ENCODE results near the gene CT47C1.
A peak's percentile ranks its signal among the peaks of the same experiment; 100 is the strongest.

CT47C1 gene

DNA sequence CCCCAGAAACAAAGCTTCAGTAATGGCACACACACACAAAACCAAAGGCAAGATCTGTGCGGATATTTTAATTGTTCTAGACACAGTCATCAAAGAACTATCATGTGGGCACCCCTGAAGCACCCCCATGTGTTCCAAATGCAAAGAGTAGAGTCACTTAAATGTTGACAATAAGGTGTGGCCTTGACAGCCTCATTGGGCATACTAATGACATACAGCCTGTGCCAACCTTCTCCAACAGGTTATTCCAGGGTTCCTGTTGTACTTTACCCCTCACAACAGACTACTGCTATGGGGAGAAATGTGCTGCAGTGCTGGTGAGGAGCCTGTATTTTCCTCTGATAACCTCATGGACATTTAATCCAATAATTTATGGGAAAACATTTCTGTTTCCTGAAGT is 29.8 kb upstream of the CT47C1 start:
- Histone ChIP-seq H3K4me3 (ENCODE audit: low read length) (no peak overlapping the region), H3K4me1 (ENCODE audit: control insufficient read depth, insufficient read depth, low read length) (peaks cover 17% of the 10 kb centered on the region), H3K27me3 (replicated peaks; ENCODE audit: control insufficient read depth, insufficient read depth, low read length) (no peaks in the 10 kb centered on the region), H3K9me3 (ENCODE audit: control insufficient read depth, low read length) (no peaks in the 10 kb centered on the region), H3K36me3 (ENCODE audit: control insufficient read depth, insufficient read depth, low read length, severe bottlenecking) (no peaks in the 10 kb centered on the region), H3K9ac (ENCODE audit: low read length) (no peak overlapping the region)
- DNase-seq (ENCODE audit: low read depth) = no peak

DNA sequence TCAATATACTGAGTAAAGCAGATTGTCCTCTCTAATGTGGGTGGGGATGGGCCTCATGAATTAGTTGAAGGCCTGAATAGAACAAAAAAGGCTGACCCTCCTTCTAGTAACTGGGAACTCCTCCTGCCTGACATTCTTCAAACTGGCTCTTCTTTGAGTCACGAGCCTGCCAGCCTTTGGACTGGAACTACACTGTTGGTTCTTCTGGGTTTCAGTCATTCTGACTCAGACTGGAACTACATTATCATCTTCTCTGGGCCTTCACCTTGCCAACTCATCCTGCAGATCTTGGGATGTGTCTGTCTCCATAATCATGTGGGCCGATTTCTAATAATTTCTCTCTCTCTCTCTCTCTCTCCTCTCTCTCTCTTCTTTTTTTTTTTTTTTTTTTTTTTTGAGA is 26.9 kb upstream of the CT47C1 start:
- Histone ChIP-seq H3K4me3 (ENCODE audit: low read length) (no peak overlapping the region), H3K4me1 (ENCODE audit: control insufficient read depth, insufficient read depth, low read length) (peaks cover 10% of the 10 kb centered on the region), H3K9me3 (ENCODE audit: control insufficient read depth, low read length) (no peaks in the 10 kb centered on the region), H3K27me3 (replicated peaks; ENCODE audit: control insufficient read depth, insufficient read depth, low read length) (no peaks in the 10 kb centered on the region), H3K9ac (ENCODE audit: low read length) (no peak overlapping the region), H3K36me3 (ENCODE audit: control insufficient read depth, insufficient read depth, low read length, severe bottlenecking) (no peaks in the 10 kb centered on the region)
- no peak for DNase-seq (ENCODE audit: low read depth)

DNA sequence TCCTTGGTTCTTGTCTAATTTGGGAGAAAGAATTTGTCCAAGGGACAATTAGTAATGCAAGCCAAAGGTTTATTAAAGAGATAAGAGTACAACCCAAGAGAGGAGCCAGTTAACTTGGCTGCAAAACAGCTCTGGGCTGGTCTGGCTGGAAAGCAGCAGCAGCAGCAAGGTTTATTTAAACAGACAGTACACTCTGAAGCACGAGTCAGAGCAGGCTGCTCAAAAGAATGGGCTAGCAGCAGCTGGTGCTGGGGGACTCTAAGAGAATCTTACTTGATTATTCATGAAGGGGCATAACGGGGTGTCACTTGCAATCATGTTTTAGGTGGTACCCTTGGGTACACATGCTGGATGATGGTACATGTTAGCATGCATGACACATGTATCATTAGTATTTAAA is 17.1 kb upstream of the CT47C1 start:
- no peak overlapping the region for H3K9ac ChIP-seq (ENCODE audit: low read length)
- no peaks in the 10 kb centered on the region for H3K9me3 ChIP-seq (ENCODE audit: control insufficient read depth, low read length)
- H3K36me3 ChIP-seq (ENCODE audit: control insufficient read depth, insufficient read depth, low read length, severe bottlenecking) = no peaks in the 10 kb centered on the region
- H3K4me3 ChIP-seq (ENCODE audit: low read length) = no peak overlapping the region
- no peak for DNase-seq (ENCODE audit: low read depth)
- peaks cover 2% of the 10 kb centered on the region for H3K27me3 ChIP-seq (replicated peaks; ENCODE audit: control insufficient read depth, insufficient read depth, low read length)
- no peaks in the 10 kb centered on the region for H3K4me1 ChIP-seq (ENCODE audit: control insufficient read depth, insufficient read depth, low read length)

DNA sequence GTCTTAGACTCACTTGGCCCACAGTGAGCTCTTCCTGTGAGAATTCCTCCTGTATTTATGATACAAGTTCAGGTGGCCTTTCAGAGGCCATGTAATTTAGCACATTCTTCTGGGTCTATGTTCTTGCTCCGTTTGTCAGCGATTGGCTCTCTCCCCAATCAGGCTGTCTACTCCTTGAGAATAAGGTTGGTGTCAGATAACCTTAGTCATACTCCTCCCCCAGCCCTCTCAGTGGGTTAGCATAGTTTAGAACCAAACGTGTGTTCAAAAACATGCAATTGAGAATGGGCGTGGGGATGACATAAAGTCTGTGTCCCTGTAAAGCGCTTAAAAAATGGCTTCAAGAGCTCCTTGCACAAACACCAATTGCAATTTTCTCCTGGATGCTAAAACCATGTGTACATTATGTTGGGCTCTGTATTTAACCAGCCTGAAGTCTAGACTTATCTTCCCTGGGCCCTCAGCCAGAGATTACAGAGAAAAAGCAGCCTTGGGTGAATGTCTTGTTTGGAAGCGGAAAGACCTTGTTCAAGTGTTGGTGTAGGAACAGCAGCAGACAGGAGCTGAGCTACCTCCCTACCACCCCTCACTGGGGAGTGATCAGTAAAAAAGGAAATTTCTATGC is 9.9 kb upstream of the CT47C1 start:
- Histone ChIP-seq H3K4me3 (ENCODE audit: low read length) (no peak overlapping the region), H3K27me3 (replicated peaks; ENCODE audit: control insufficient read depth, insufficient read depth, low read length) (peaks cover 23% of the 10 kb centered on the region), H3K36me3 (ENCODE audit: control insufficient read depth, insufficient read depth, low read length, severe bottlenecking) (no peaks in the 10 kb centered on the region), H3K9me3 (ENCODE audit: control insufficient read depth, low read length) (no peaks in the 10 kb centered on the region), H3K4me1 (ENCODE audit: control insufficient read depth, insufficient read depth, low read length) (no peaks in the 10 kb centered on the region), H3K9ac (ENCODE audit: low read length) (no peak overlapping the region)
- no peak for DNase-seq (ENCODE audit: low read depth)

DNA sequence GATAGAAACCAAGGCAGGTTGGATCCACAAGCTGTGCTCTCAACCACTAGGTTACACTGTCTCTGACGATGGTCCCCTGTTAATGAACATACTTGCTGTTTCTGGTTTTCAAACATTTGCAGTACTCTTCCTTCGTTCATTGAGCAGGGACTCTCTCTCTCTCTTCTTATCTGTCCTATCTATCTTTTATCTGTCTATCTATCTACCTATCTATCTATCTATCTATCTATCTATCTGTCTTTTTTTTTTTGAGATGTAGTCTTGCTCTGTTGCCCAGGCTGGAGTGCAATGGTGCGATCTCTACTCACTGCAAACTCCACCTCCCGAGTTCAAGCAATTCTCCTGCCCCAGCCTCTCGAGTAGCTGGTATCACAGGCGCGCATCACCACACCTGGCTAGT is 9.4 kb upstream of the CT47C1 start:
- Histone ChIP-seq H3K4me1 (ENCODE audit: control insufficient read depth, insufficient read depth, low read length) (no peaks in the 10 kb centered on the region), H3K4me3 (ENCODE audit: low read length) (no peak overlapping the region), H3K36me3 (ENCODE audit: control insufficient read depth, insufficient read depth, low read length, severe bottlenecking) (no peaks in the 10 kb centered on the region), H3K9ac (ENCODE audit: low read length) (no peak overlapping the region), H3K27me3 (replicated peaks; ENCODE audit: control insufficient read depth, insufficient read depth, low read length) (peaks cover 28% of the 10 kb centered on the region), H3K9me3 (ENCODE audit: control insufficient read depth, low read length) (no peaks in the 10 kb centered on the region)
- DNase-seq (ENCODE audit: low read depth) = no peak

DNA sequence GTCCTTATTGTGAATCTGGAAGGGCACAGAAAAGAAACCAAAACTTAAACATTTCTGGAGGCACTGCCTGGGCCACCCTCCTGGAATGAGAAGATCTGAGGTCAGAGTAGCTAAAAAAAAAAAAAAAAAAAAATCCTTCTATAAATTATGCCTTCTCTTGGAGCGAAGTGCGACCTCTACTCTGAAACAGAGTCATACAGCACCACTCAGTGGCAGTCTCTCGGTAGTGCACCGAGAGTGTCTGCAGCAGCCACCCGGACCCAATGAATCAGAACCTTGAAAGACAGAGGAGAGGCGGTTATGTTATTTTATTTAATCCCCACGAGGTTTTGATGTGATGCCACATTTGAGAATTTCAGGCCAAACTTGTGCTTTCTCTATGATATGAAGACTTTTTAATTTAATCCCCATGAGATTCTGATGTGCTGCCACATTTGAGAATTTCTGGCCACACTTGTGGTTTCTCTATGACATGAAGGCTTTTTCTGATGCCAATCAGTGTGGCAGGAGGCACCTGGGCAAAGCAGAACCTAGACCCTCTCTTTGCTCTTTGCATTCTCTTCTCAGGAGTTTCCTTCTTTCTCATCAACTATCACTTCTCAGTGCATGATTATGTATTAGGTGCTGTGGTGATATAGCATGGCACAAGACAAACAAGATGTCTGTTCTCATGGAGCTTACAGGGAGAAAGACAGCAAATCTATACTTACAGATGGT is 5.6 kb upstream of the CT47C1 start:
- H3K4me3 ChIP-seq (ENCODE audit: low read length) = no peak overlapping the region
- no peak overlapping the region for H3K9ac ChIP-seq (ENCODE audit: low read length)
- peaks cover 62% of the 10 kb centered on the region for H3K27me3 ChIP-seq (replicated peaks; ENCODE audit: control insufficient read depth, insufficient read depth, low read length)
- H3K36me3 ChIP-seq (ENCODE audit: control insufficient read depth, insufficient read depth, low read length, severe bottlenecking) = no peaks in the 10 kb centered on the region
- no peaks in the 10 kb centered on the region for H3K9me3 ChIP-seq (ENCODE audit: control insufficient read depth, low read length)
- H3K4me1 ChIP-seq (ENCODE audit: control insufficient read depth, insufficient read depth, low read length) = no peaks in the 10 kb centered on the region
- DNase-seq (ENCODE audit: low read depth) = peak; percentile 74

DNA sequence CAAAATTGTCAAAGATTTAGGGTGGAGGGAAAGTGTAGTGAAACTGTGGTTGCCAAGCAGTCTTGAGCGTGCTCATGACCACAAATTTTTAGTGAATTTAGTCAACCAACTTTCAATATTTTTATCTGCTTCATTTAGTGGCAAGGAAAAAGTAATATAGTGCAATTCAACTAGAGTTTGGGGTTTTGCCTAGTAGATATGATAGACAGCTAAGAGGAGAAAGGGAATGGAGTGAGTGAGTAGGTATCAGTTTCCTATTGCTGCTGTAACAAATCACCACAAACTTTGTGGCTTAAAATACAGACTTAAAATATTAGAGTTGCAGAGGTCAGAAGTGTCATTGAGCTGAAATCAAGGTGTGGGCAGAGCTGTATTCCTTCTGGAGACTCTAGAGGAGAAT is 3.7 kb upstream of the CT47C1 start:
- H3K9me3 ChIP-seq (ENCODE audit: control insufficient read depth, low read length) = no peaks in the 10 kb centered on the region
- H3K27me3 ChIP-seq (replicated peaks; ENCODE audit: control insufficient read depth, insufficient read depth, low read length) = peaks cover 54% of the 10 kb centered on the region
- no peak overlapping the region for H3K9ac ChIP-seq (ENCODE audit: low read length)
- no peak for DNase-seq (ENCODE audit: low read depth)
- H3K4me1 ChIP-seq (ENCODE audit: control insufficient read depth, insufficient read depth, low read length) = no peaks in the 10 kb centered on the region
- H3K4me3 ChIP-seq (ENCODE audit: low read length) = no peak overlapping the region
- no peaks in the 10 kb centered on the region for H3K36me3 ChIP-seq (ENCODE audit: control insufficient read depth, insufficient read depth, low read length, severe bottlenecking)

DNA sequence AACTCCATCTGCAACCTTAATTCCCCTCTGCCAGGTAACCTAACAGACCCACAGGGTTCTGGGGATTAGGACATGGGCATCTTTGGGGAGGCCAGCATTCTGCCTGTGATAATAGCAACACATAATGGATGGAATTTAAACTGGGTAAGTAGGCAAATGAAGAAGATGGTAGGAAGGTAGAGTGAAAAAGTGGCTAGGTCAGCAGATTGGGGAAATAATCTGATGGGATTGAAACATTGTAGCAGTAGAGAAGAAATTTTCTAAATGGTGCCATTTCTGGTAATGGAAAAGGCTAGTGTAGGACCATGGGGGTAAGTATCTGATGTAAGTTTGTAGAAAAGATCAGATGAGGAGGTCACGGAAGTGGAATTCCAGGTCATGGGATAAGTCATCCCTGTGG is 3.0 kb upstream of the CT47C1 start:
- Histone ChIP-seq H3K9ac (ENCODE audit: low read length) (no peak overlapping the region), H3K36me3 (ENCODE audit: control insufficient read depth, insufficient read depth, low read length, severe bottlenecking) (no peaks in the 10 kb centered on the region), H3K9me3 (ENCODE audit: control insufficient read depth, low read length) (no peaks in the 10 kb centered on the region), H3K4me3 (ENCODE audit: low read length) (no peak overlapping the region), H3K27me3 (replicated peaks; ENCODE audit: control insufficient read depth, insufficient read depth, low read length) (peaks cover 54% of the 10 kb centered on the region), H3K4me1 (ENCODE audit: control insufficient read depth, insufficient read depth, low read length) (no peaks in the 10 kb centered on the region)
- DNase-seq (ENCODE audit: low read depth) = no peak

DNA sequence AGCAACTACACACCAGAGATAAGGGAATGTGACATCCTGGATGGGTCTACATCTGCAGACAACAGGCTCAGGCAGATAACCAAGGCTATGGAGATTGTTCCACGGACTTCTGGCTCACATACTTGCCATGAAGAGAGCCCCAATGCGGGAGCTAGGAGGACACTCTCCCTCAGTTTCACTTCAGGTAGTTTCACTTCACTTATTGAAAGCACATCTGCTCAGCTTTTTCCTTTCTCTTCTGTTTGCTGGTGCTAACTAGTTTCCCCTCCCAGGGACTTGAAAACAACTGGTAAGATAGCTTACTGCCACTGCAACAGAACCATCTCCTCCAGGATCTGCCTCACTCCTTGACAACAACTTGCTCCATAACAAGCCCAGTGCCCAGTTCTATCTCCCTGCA is 1.4 kb upstream of the CT47C1 start:
- no peak for DNase-seq (ENCODE audit: low read depth)
- H3K27me3 ChIP-seq (replicated peaks; ENCODE audit: control insufficient read depth, insufficient read depth, low read length) = peaks cover 51% of the 10 kb centered on the region

DNA sequence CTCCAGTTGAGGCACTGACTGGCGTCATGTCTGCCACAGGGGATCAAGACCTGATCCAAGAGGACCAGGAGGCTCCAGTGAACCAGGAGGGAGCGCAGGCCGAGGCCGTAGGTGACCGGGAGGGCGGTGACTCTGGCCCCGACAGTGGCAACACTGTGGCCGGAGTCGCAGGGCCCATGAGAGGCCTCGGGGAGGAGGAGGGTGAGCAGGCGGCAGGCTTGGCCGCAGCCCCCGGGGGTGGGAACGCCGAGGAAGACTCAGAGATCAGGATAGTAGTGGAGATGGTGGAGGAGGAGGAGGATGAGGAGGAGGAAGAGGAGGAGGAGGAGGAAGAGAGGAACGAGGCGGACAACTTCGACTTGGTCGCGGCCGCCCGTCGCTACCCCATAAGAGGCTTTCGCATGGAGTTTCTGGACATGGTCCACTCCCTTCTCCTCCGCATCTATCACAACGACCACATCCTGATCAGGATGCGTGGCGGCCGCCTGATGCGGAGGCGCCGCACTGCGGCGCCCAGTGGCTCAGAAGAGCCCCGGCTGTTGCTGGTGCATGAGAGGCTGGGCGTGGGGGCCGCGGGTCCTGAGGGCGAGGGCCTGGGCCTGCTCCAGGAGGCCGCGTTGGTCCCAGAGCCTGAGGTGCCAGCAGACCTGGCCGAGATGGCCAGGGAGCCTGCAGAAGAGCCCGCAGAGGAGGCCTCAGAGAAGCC is 560 bp downstream of the CT47C1 start:
- H3K9me3 ChIP-seq (ENCODE audit: control insufficient read depth, low read length) = peaks cover under 1% of the 10 kb centered on the region
- no peaks in the 10 kb centered on the region for H3K4me1 ChIP-seq (ENCODE audit: control insufficient read depth, insufficient read depth, low read length)
- H3K36me3 ChIP-seq (ENCODE audit: control insufficient read depth, insufficient read depth, low read length, severe bottlenecking) = no peaks in the 10 kb centered on the region
- no peak overlapping the region for H3K9ac ChIP-seq (ENCODE audit: low read length)
- no peak for DNase-seq (ENCODE audit: low read depth)
- H3K27me3 ChIP-seq (replicated peaks; ENCODE audit: control insufficient read depth, insufficient read depth, low read length) = peaks cover 44% of the 10 kb centered on the region
- H3K4me3 ChIP-seq (ENCODE audit: low read length) = no peak overlapping the region

More for the DNA sequence above, 1.4 kb upstream of the CT47C1 start:
- no peaks in the 10 kb centered on the region for H3K36me3 ChIP-seq (ENCODE audit: control insufficient read depth, insufficient read depth, low read length, severe bottlenecking)
- H3K4me3 ChIP-seq (ENCODE audit: low read length) = no peak overlapping the region
- no peaks in the 10 kb centered on the region for H3K4me1 ChIP-seq (ENCODE audit: control insufficient read depth, insufficient read depth, low read length)
- H3K9me3 ChIP-seq (ENCODE audit: control insufficient read depth, low read length) = no peaks in the 10 kb centered on the region
- H3K9ac ChIP-seq (ENCODE audit: low read length) = no peak overlapping the region

DNA sequence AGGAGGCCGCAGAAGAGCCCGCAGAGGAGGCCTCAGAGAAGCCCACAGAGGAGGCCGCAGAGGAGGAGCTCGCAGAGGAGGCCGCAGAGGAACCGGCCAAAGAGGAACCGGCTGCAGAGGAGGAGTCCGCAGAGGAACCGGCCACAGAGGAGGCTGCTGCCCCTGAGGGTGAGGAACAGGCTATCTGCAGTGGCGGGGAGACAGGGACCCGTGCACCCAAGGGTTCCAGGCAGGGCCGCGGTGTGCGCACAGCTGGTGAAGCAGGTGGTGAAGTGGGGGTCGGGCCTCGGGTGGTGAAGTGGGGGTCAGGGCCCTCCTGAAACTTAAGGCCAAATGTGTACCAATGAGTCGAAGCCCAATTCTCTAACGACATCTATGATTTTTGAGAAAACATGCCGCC is 1.1 kb downstream of the CT47C1 start:
- H3K4me3 ChIP-seq (ENCODE audit: low read length) = no peak overlapping the region
- H3K36me3 ChIP-seq (ENCODE audit: control insufficient read depth, insufficient read depth, low read length, severe bottlenecking) = no peaks in the 10 kb centered on the region
- H3K9me3 ChIP-seq (ENCODE audit: control insufficient read depth, low read length) = peaks cover 6% of the 10 kb centered on the region
- H3K9ac ChIP-seq (ENCODE audit: low read length) = no peak overlapping the region
- H3K27me3 ChIP-seq (replicated peaks; ENCODE audit: control insufficient read depth, insufficient read depth, low read length) = peaks cover 39% of the 10 kb centered on the region
- H3K4me1 ChIP-seq (ENCODE audit: control insufficient read depth, insufficient read depth, low read length) = no peaks in the 10 kb centered on the region
- no peak for DNase-seq (ENCODE audit: low read depth)
